CD14-positive monocyte (primary cell): ENCODE results near the gene ST3GAL3. TPM values are rescaled to one million over a fixed set of nuclear protein-coding genes. Genes with fewer than 3 reads are reported as not detected.

Source experiments
- DNase-seq, 3 donors: peaks; one replicate each; pipeline ENCODE4 v3.0.0-alpha.2; 2011 to 2022
- H2AFZ ChIP-seq: 2 replicates; pipeline ENCODE4 v1.6.0; 2012; ENCODE audit warnings: mild to moderate bottlenecking, low read depth, low read length, inconsistent platforms; ENCODE audit not compliant: insufficient read depth, poor library complexity, severe bottlenecking
- H3K27ac ChIP-seq, 2 donors: 1 replicate in 1 of 2; 2 replicates in 1 of 2; pipeline ENCODE4 v1.5.1; 2012 to 2013; ENCODE audit warnings: low read length in 2 of 2, control low read depth in 1 of 2, inconsistent platforms in 1 of 2, low read depth in 1 of 2, mild to moderate bottlenecking in 1 of 2
- H3K27me3 ChIP-seq, 2 donors: one replicate each; pipeline versions ENCODE4 v1.6.0 to v1.6.1; 2011 to 2013; ENCODE audit warnings: low read length in 2 of 2; ENCODE audit not compliant: control insufficient read depth in 2 of 2, insufficient read depth in 2 of 2
- H3K36me3 ChIP-seq, 2 donors: replicated peaks in 1 of 2; 1 replicate in 1 of 2; 2 replicates in 1 of 2; pipeline versions ENCODE4 v1.5.1 to v1.6.1; 2012 to 2013; ENCODE audit warnings: low read length in 2 of 2, control low read depth in 1 of 2, inconsistent platforms in 1 of 2, mild to moderate bottlenecking in 1 of 2; ENCODE audit not compliant: insufficient read depth in 2 of 2, control insufficient read depth in 1 of 2
- H3K4me1 ChIP-seq, 2 donors: 1 replicate in 1 of 2; 2 replicates in 1 of 2; pipeline versions ENCODE4 v1.5.1 to v1.6.1; 2012 to 2013; ENCODE audit warnings: low read length in 2 of 2, control low read depth in 1 of 2, inconsistent platforms in 1 of 2, mild to moderate bottlenecking in 1 of 2, moderate library complexity in 1 of 2; ENCODE audit not compliant: insufficient read depth in 2 of 2, control insufficient read depth in 1 of 2
- H3K4me2 ChIP-seq: replicated peaks from 2 replicates; pipeline ENCODE3; 2012; ENCODE audit warnings: low read length, moderate library complexity, mild to moderate bottlenecking; ENCODE audit not compliant: poor library complexity, severe bottlenecking; ENCODE audit errors: extremely low read depth
- H3K4me3 ChIP-seq, 3 experiments: fragments of 200-600 bp in 1 of 3; sonication (generic) in 1 of 3; replicated peaks in 1 of 3; 1 replicate in 2 of 3; 2 replicates in 1 of 3; pipeline ENCODE4 v1.5.1; 2011 to 2013; ENCODE audit warnings: low read length in 3 of 3, mild to moderate bottlenecking in 3 of 3, control low read depth in 2 of 3, low read depth in 2 of 3, inconsistent platforms in 1 of 3, moderate library complexity in 1 of 3
- H3K79me2 ChIP-seq: 2 replicates; pipeline ENCODE4 v1.6.0; 2012; ENCODE audit warnings: mild to moderate bottlenecking, control low read depth, inconsistent platforms, low read length, moderate library complexity; ENCODE audit not compliant: insufficient read depth
- H3K9ac ChIP-seq: 2 replicates; pipeline ENCODE4 v1.6.0; 2017; ENCODE audit warnings: low read length, mild to moderate bottlenecking; ENCODE audit not compliant: insufficient read depth, poor library complexity, severe bottlenecking
- H3K9me3 ChIP-seq, 2 donors: replicated peaks in 1 of 2; 1 replicate in 1 of 2; 2 replicates in 1 of 2; pipeline versions ENCODE4 v1.5.1 to v1.6.1; 2012 to 2013; ENCODE audit warnings: low read length in 2 of 2, control low read depth in 1 of 2; ENCODE audit not compliant: control insufficient read depth in 1 of 2, insufficient read depth in 1 of 2
- H4K20me1 ChIP-seq: 2 replicates; pipeline ENCODE4 v1.6.0; 2012; ENCODE audit warnings: mild to moderate bottlenecking, low read length, control low read depth, moderate library complexity; ENCODE audit not compliant: insufficient read depth
- H3K27ac Mint-ChIP-seq, 7 donors: one replicate each; pipeline ENCODE4 v1.8.0; 2020; ENCODE audit warnings: mild to moderate bottlenecking in 7 of 7, mixed read lengths in 7 of 7, moderate library complexity in 6 of 7, inconsistent platforms in 2 of 7
- H3K27me3 Mint-ChIP-seq, 3 donors: one replicate each; pipeline ENCODE4 v1.8.0; 2021 to 2022; ENCODE audit warnings: low read depth in 3 of 3, mild to moderate bottlenecking in 3 of 3, mixed read lengths in 3 of 3, moderate library complexity in 3 of 3, inconsistent platforms in 1 of 3
- H3K36me3 Mint-ChIP-seq, 2 donors: one replicate each; pipeline ENCODE4 v1.8.0; 2020; ENCODE audit warnings: mixed read lengths in 2 of 2, inconsistent platforms in 1 of 2, mild to moderate bottlenecking in 1 of 2
- H3K4me1 Mint-ChIP-seq: one replicate; pipeline ENCODE4 v1.8.0; 2020; ENCODE audit warnings: mild to moderate bottlenecking, mixed read lengths
- H3K4me3 Mint-ChIP-seq, 2 donors: one replicate each; pipeline ENCODE4 v1.8.0; 2020; ENCODE audit warnings: mild to moderate bottlenecking in 2 of 2, mixed read lengths in 2 of 2, moderate library complexity in 1 of 2
- H3K9me3 Mint-ChIP-seq, 7 donors: one replicate each; pipeline ENCODE4 v1.8.0; 2020 to 2022; ENCODE audit warnings: mixed read lengths in 7 of 7, mild to moderate bottlenecking in 6 of 7, moderate library complexity in 6 of 7, inconsistent platforms in 2 of 7
- CTCF ChIP-seq: fragments of 200-600 bp; IDR thresholded peaks from one replicate; pipeline ENCODE4 v1.8.0; 2022; ENCODE audit warnings: antibody characterized with exemption, mild to moderate bottlenecking
- WGBS: methylation state at CpG from one replicate; pipeline ENCODE4 v1.1.5; 2013; ENCODE audit warnings: missing lambda C conversion rate; ENCODE audit not compliant: insufficient coverage; 5-methylcytosine and 5-hydroxymethylcytosine counted together
- intact Hi-C, 2 donors: fragments of 100-400 bp; cut with micrococcal nuclease; formaldehyde crosslinking; loops; one replicate each; pipeline versions ENCODE4 v1.15.0 to v1.15.1; 2023
- polyA plus RNA-seq, 3 donors: library from polyadenylated mRNA; depleted of rRNA in 1 of 3; unstranded in 2 of 3; stranded (reverse) in 1 of 3; fragments of 300-500 nt in 2 of 3; fragments of >200 nt in 1 of 3; fragmentation: Illumina TruSeq in 2 of 3; gene quantifications; 1 replicate in 2 of 3; 2 replicates in 1 of 3; pipeline ENCODE4 v1.2.3, GENCODE V29; 2012 to 2021

Gene ST3GAL3
- polyA plus RNA-seq, 3 donors: 1.6 to 4.5 (median 2.1) TPM

- H3K4me3 Mint-ChIP-seq: no peak overlapping the region
- WGBS: 100% methylated on average over 2 of the region's 3 CpGs
- no peak overlapping the region for H2AFZ ChIP-seq
- peaks cover 27% of the 10 kb centered on the region for H4K20me1 ChIP-seq
- DNase-seq: no peak
- H3K27me3 Mint-ChIP-seq: no peaks in the 10 kb centered on the region
- no peak for TF ChIP-seq CTCF
- peak overlapping the region in 1 of 7 donors; percentile 19 for H3K27ac Mint-ChIP-seq
- no peak overlapping the region for H3K4me3 ChIP-seq
- peaks cover 5% of the 10 kb centered on the region for H3K4me1 Mint-ChIP-seq
- H3K9ac ChIP-seq: no peak overlapping the region
- intact Hi-C loops: no loop called here
- no peaks in the 10 kb centered on the region for H3K9me3 ChIP-seq
- peaks cover 95 to 100% of the 10 kb centered on the region in 2 donors for H3K36me3 ChIP-seq
- no peaks in the 10 kb centered on the region for H3K79me2 ChIP-seq
- no peak overlapping the region for H3K4me2 ChIP-seq
- H3K4me1 ChIP-seq: no peaks in the 10 kb centered on the region
- no peaks in the 10 kb centered on the region for H3K9me3 Mint-ChIP-seq
- peaks cover 8 to 94% of the 10 kb centered on the region in 2 donors for H3K36me3 Mint-ChIP-seq
- no peak overlapping the region for H3K27ac ChIP-seq
- no peaks in the 10 kb centered on the region for H3K27me3 ChIP-seq
Measured at GRCh38 chr1:43686801-43687200, 20.5 kb upstream of the ST3GAL3 start.

- Mint-ChIP-seq H3K4me3 (no peak overlapping the region), H3K9me3 (no peaks in the 10 kb centered on the region), H3K27ac (peak overlapping the region in 3 of 7 donors; percentile 21 to 46 (median 43)), H3K4me1 (peaks cover 5% of the 10 kb centered on the region), H3K27me3 (no peaks in the 10 kb centered on the region), H3K36me3 (peaks cover under 1 to 98% of the 10 kb centered on the region in 2 donors)
- Histone ChIP-seq H4K20me1 (peaks cover 23% of the 10 kb centered on the region), H3K4me1 (no peaks in the 10 kb centered on the region), H3K27me3 (no peaks in the 10 kb centered on the region), H3K36me3 (peaks cover 96 to 100% of the 10 kb centered on the region in 2 donors), H3K9ac (no peak overlapping the region), H3K4me3 (no peak overlapping the region), H3K79me2 (no peaks in the 10 kb centered on the region), H3K4me2 (no peak overlapping the region), H2AFZ (no peak overlapping the region), H3K9me3 (no peaks in the 10 kb centered on the region), H3K27ac (peak overlapping the region in 1 of 2 donors; percentile 29)
- no peak for DNase-seq
- WGBS: 71% methylated on average over 1 of the region's 5 CpGs
- no peak for TF ChIP-seq CTCF
- intact Hi-C loops: no loop called here
Measured at GRCh38 chr1:43687301-43688108, 19.8 kb upstream of the ST3GAL3 start.
